Left renal cortex interstitium (tissue), 4 donors: ENCODE results near the gene ALDH1B1. TPM values are rescaled to one million over a fixed set of nuclear protein-coding genes. Genes with fewer than 3 reads are reported as not detected.
"Not testable (repeated sequence)": the region's sequence is repeated elsewhere in the genome, so short reads cannot be mapped to it uniquely, and the experiment has no call there.

ENCODE experiments used
- DNase-seq, 4 donors: peaks; one replicate each; pipeline ENCODE4 v3.0.0-alpha.2; 2013; ENCODE audit warnings: low read depth in 4 of 4, low spot score in 2 of 4, missing footprints in 1 of 4
- polyA plus RNA-seq, 4 donors: library from polyadenylated mRNA; unstranded; fragments of 120-200 nt; gene quantifications; one replicate each; pipeline ENCODE4 v1.2.1, GENCODE V29; 2013; ENCODE audit not compliant: insufficient read length in 4 of 4

Gene ALDH1B1
- polyA plus RNA-seq, 4 donors, result 25.6 to 39.3 (median 36.1) TPM

GRCh38 chr9:38385896-38386295 is 6.6 kb upstream of the ALDH1B1 start:
- DNase-seq, result no peak

- DNase-seq, result no peak
Observed at GRCh38 chr9:38386319-38386895, 6.1 kb upstream of the ALDH1B1 start.

- DNase-seq, result no peak
Observed at GRCh38 chr9:38387066-38387465, 5.4 kb upstream of the ALDH1B1 start.

- DNase-seq, result no peak
Observed at GRCh38 chr9:38387751-38388150, 4.8 kb upstream of the ALDH1B1 start.

GRCh38 chr9:38388283-38389223 is 3.9 kb upstream of the ALDH1B1 start:
- DNase-seq, result no peak

- no peak for DNase-seq
Observed at GRCh38 chr9:38389313-38389712, 3.2 kb upstream of the ALDH1B1 start.

GRCh38 chr9:38390442-38390841 is 2.1 kb upstream of the ALDH1B1 start:
- no peak for DNase-seq

GRCh38 chr9:38390851-38391250 is 1.7 kb upstream of the ALDH1B1 start:
- no peak for DNase-seq

- no peak for DNase-seq
Observed at GRCh38 chr9:38391278-38392118, 1.0 kb upstream of the ALDH1B1 start.

GRCh38 chr9:38393128-38393796 is 760 bp downstream of the ALDH1B1 start:
- no peak for DNase-seq

- DNase-seq, result no peak
Observed at GRCh38 chr9:38394416-38394815, 1.9 kb downstream of the ALDH1B1 start.

GRCh38 chr9:38395653-38396370 is 3.3 kb downstream of the ALDH1B1 start:
- no peak for DNase-seq

- DNase-seq, result no peak
Observed at GRCh38 chr9:38396371-38396671, 3.8 kb downstream of the ALDH1B1 start.

- DNase-seq, result not testable (repeated sequence)
Observed at GRCh38 chr9:38399191-38399590, 6.7 kb downstream of the ALDH1B1 start.

- no peak for DNase-seq
Observed at GRCh38 chr9:38401994-38402393, 9.5 kb downstream of the ALDH1B1 start.

- no peak for DNase-seq
Observed at GRCh38 chr9:38404314-38404713, 11.8 kb downstream of the ALDH1B1 start.

GRCh38 chr9:38405785-38406184 is 13.3 kb downstream of the ALDH1B1 start:
- DNase-seq, result no peak

- no peak for DNase-seq
Observed at GRCh38 chr9:38406476-38407186, 14.1 kb downstream of the ALDH1B1 start.

GRCh38 chr9:38408719-38409118 is 16.2 kb downstream of the ALDH1B1 start:
- DNase-seq, result no peak

- DNase-seq, result no peak
Observed at GRCh38 chr9:38412751-38413150, 20.2 kb downstream of the ALDH1B1 start.
